Gastrocnemius medialis (tissue), 4 donors: Measurements from ENCODE around the gene MLN. TPM values are rescaled to one million over a fixed set of nuclear protein-coding genes. Genes with fewer than 3 reads are reported as not detected.

Experiments used
- ATAC-seq, 2 donors: fragments of 150-250 bp; one replicate each; pipeline ENCODE4 v1.9.1; 2016
- DNase-seq, 2 donors: peaks; one replicate each; pipeline ENCODE4 v3.0.0-alpha.2; 2019
- H3K27ac ChIP-seq, 4 donors: fragments of 200-600 bp; sonication (generic); 1 replicate in 1 of 4; 2 replicates in 3 of 4; pipeline ENCODE4 v1.5.1; 2016 to 2018; ENCODE audit warnings: mild to moderate bottlenecking in 2 of 4, moderate library complexity in 1 of 4
- H3K27me3 ChIP-seq, 3 donors: fragments of 200-600 bp; sonication (generic) in 2 of 3; 1 replicate in 1 of 3; 2 replicates in 2 of 3; pipeline versions ENCODE4 v1.5.1 to v1.6.0; 2016 to 2019; ENCODE audit warnings: mild to moderate bottlenecking in 1 of 3, moderate library complexity in 1 of 3
- H3K36me3 ChIP-seq, 2 donors: fragments of 200-600 bp; sonication (generic) in 1 of 2; one replicate each; pipeline ENCODE4 v1.5.1; 2017 to 2018
- H3K4me1 ChIP-seq, 2 donors: fragments of 200-600 bp; sonication (generic) in 1 of 2; one replicate each; pipeline ENCODE4 v1.5.1; 2016 to 2017; ENCODE audit warnings: mild to moderate bottlenecking in 2 of 2
- H3K4me3 ChIP-seq, 4 donors: fragments of 200-600 bp; sonication (generic) in 3 of 4; 1 replicate in 1 of 4; 2 replicates in 3 of 4; pipeline ENCODE4 v1.5.1; 2016 to 2019; ENCODE audit warnings: mild to moderate bottlenecking in 2 of 4
- H3K9me3 ChIP-seq, 3 donors: fragments of 200-600 bp; sonication (generic) in 2 of 3; 1 replicate in 1 of 3; 2 replicates in 2 of 3; pipeline ENCODE4 v1.5.1; 2016 to 2019
- POLR2A ChIP-seq, 2 donors: fragments of 450-650 bp; IDR thresholded peaks; one replicate each; pipeline ENCODE4 v1.6.1; 2017; ENCODE audit warnings: antibody characterized with exemption in 2 of 2, mild to moderate bottlenecking in 2 of 2, moderate library complexity in 2 of 2
- in situ Hi-C, 4 donors: fragments of 200-750 bp; cut with MboI; loops; one replicate each; pipeline versions ENCODE4 v1.15.0 to v1.8.0; 2017; ENCODE audit warnings: low sequenced_read_pairs in 4 of 4
- intact Hi-C: fragments of 100-400 bp; cut with DNase I; formaldehyde crosslinking; loops from one replicate; pipeline ENCODE4 v1.15.1; 2023; ENCODE audit warnings: low total_unique reads
- total RNA-seq, 4 donors: library from RNA; depleted of rRNA; stranded (reverse); fragments of >200 nt; gene quantifications; one replicate each; pipeline versions ENCODE4 v1.1.0 to v1.2.3, GENCODE V29; 2016
- TF ChIP-seq, protein P1 (sequence below), 5 experiments: fragments of 450-650 bp in 3 of 5; fragments of 200-600 bp in 2 of 5; sonication (generic) in 2 of 5; IDR thresholded peaks in 4 of 5; conservative IDR thresholded peaks in 1 of 5; 1 replicate in 4 of 5; 2 replicates in 1 of 5; pipeline ENCODE4 v1.5.1; 2016 to 2019; ENCODE audit warnings: antibody characterized with exemption in 5 of 5, mild to moderate bottlenecking in 3 of 5, moderate library complexity in 3 of 5

MLN gene
- total RNA-seq, 4 donors from 2014 or later: not detected

DNA sequence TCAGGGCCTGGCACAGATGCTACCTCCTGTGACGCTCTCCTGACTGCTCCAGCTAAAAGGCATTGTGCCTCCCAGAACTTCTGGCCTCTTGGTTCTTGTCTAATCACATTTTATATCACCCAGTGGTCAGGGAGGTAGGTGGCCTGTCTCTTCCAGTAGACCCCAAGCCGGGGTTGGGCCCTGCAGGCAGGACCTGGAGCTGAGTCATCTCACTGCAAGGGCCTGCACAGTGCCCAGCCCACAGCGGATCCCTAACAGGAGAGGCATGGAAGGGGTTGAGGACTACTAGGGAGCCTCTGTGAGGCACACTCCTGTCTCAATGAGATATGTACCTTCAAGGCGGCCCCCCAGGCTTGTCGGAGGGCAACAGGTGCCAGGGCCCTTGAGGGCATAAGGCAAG lies 21.2 kb downstream of the MLN start:
- ATAC-seq: no peak
- Histone ChIP-seq H3K4me1 (peaks cover 34 to 35% of the 10 kb centered on the region in 2 donors), H3K9me3 (no peaks in the 10 kb centered on the region), H3K4me3 (no peak overlapping the region), H3K27me3 (no peaks in the 10 kb centered on the region), H3K36me3 (peaks cover 0 to 74% of the 10 kb centered on the region in 2 donors), H3K27ac (no peak overlapping the region)
- in situ Hi-C loops: no loop called here
- intact Hi-C loops: no loop called here
- DNase-seq: no peak
- TF ChIP-seq, protein P1, sequence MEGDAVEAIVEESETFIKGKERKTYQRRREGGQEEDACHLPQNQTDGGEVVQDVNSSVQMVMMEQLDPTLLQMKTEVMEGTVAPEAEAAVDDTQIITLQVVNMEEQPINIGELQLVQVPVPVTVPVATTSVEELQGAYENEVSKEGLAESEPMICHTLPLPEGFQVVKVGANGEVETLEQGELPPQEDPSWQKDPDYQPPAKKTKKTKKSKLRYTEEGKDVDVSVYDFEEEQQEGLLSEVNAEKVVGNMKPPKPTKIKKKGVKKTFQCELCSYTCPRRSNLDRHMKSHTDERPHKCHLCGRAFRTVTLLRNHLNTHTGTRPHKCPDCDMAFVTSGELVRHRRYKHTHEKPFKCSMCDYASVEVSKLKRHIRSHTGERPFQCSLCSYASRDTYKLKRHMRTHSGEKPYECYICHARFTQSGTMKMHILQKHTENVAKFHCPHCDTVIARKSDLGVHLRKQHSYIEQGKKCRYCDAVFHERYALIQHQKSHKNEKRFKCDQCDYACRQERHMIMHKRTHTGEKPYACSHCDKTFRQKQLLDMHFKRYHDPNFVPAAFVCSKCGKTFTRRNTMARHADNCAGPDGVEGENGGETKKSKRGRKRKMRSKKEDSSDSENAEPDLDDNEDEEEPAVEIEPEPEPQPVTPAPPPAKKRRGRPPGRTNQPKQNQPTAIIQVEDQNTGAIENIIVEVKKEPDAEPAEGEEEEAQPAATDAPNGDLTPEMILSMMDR (IDR thresholded peaks at IDR 0.05 in 4 of 5, conservative IDR thresholded peaks at IDR 0.05 in 1 of 5): no peak
- no peak for TF ChIP-seq POLR2A (IDR thresholded peaks at IDR 0.05)

GRCh38 chr6:33781131-33781975 lies 22.4 kb downstream of the MLN start:
- TF ChIP-seq POLR2A (IDR thresholded peaks at IDR 0.05): no peak
- TF ChIP-seq, protein P1 (IDR thresholded peaks at IDR 0.05 in 4 of 5, conservative IDR thresholded peaks at IDR 0.05 in 1 of 5): no peak
- H3K4me1 ChIP-seq: peaks cover 22 to 23% of the 10 kb centered on the region in 2 donors
- H3K9me3 ChIP-seq: no peaks in the 10 kb centered on the region
- H3K27ac ChIP-seq: no peak overlapping the region
- no peaks in the 10 kb centered on the region for H3K27me3 ChIP-seq
- H3K36me3 ChIP-seq: peaks cover 2 to 87% of the 10 kb centered on the region in 2 donors
- H3K4me3 ChIP-seq: no peak overlapping the region
- DNase-seq: no peak
- intact Hi-C loops (no loop called here), in situ Hi-C loops (no loop called here)
- ATAC-seq: peak in 1 of 2 donors; percentile 12

DNA sequence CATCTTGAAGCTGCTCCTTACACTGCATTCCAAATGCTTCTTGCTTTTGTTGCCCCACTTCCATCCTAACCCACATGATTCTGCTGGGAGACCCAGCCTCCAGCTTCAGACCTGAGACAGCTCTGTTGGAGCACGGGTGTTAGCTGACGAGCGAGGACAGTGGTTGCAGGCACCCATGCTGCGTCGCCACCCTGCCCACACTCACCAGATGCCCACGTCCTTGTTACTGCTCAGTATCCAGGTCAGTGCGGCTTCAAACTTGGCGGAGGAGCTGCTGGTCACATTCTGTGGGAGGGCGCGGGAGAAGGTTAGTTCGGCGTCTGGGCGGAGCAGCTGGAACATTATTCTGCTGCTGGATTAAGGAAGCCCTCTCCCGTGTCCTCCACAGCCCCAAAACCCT lies 23.9 kb downstream of the MLN start:
- in situ Hi-C loops: loop anchor here in 3 of 4 donors (10.0 kb wide), 3 partner anchors 75 to 375 kb away; no protein-coding TSS in a partner anchor
- Histone ChIP-seq H3K9me3 (no peaks in the 10 kb centered on the region), H3K27me3 (no peaks in the 10 kb centered on the region), H3K4me1 (peaks cover 8 to 9% of the 10 kb centered on the region in 2 donors), H3K4me3 (no peak overlapping the region), H3K27ac (no peak overlapping the region), H3K36me3 (peaks cover 2 to 95% of the 10 kb centered on the region in 2 donors)
- TF ChIP-seq POLR2A (IDR thresholded peaks at IDR 0.05): no peak
- TF ChIP-seq, protein P1 (IDR thresholded peaks at IDR 0.05 in 4 of 5, conservative IDR thresholded peaks at IDR 0.05 in 1 of 5): no peak
- intact Hi-C loops: no loop called here
- ATAC-seq: no peak
- DNase-seq: no peak

GRCh38 chr6:33779290-33779689 lies 24.5 kb downstream of the MLN start:
- intact Hi-C loops: no loop called here

More at GRCh38 chr6:33779290-33779689, 24.5 kb downstream of the MLN start:
- in situ Hi-C loops: loop anchor here in 3 of 4 donors (10.0 kb wide), 3 partner anchors 74 to 376 kb away; no protein-coding TSS in a partner anchor
- ATAC-seq (no peak), DNase-seq (no peak)
- Histone ChIP-seq H3K4me3 (no peak overlapping the region), H3K36me3 (peaks cover 2 to 93% of the 10 kb centered on the region in 2 donors), H3K9me3 (no peaks in the 10 kb centered on the region), H3K27me3 (no peaks in the 10 kb centered on the region), H3K27ac (no peak overlapping the region), H3K4me1 (peaks cover 7 to 9% of the 10 kb centered on the region in 2 donors)
- TF ChIP-seq, protein P1 (IDR thresholded peaks at IDR 0.05 in 4 of 5, conservative IDR thresholded peaks at IDR 0.05 in 1 of 5): no peak
- no peak for TF ChIP-seq POLR2A (IDR thresholded peaks at IDR 0.05)
